A673 (cell line): Measurements from ENCODE around the gene MYO3A.

ENCODE experiments used
- EZH2 ChIP-seq: fragments of 200-600 bp; sonication (generic); IDR thresholded peaks from 2 replicates; pipeline ENCODE4 v1.6.1; 2017; ENCODE audit warnings: borderline replicate concordance, low read depth, mild to moderate bottlenecking, mixed read lengths, antibody characterized with exemption, low read length; ENCODE audit not compliant: poor library complexity, severe bottlenecking
- TF ChIP-seq, protein P1 (sequence below): fragments of 300-800, 200-600 bp; sonication (generic); conservative IDR thresholded peaks from 2 replicates; pipeline ENCODE4 v1.5.1; 2017; ENCODE audit warnings: low read depth, mild to moderate bottlenecking, antibody characterized with exemption, low read length, moderate library complexity, mixed read lengths

- TF ChIP-seq, protein P1, sequence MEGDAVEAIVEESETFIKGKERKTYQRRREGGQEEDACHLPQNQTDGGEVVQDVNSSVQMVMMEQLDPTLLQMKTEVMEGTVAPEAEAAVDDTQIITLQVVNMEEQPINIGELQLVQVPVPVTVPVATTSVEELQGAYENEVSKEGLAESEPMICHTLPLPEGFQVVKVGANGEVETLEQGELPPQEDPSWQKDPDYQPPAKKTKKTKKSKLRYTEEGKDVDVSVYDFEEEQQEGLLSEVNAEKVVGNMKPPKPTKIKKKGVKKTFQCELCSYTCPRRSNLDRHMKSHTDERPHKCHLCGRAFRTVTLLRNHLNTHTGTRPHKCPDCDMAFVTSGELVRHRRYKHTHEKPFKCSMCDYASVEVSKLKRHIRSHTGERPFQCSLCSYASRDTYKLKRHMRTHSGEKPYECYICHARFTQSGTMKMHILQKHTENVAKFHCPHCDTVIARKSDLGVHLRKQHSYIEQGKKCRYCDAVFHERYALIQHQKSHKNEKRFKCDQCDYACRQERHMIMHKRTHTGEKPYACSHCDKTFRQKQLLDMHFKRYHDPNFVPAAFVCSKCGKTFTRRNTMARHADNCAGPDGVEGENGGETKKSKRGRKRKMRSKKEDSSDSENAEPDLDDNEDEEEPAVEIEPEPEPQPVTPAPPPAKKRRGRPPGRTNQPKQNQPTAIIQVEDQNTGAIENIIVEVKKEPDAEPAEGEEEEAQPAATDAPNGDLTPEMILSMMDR, result no peak
- no peak for TF ChIP-seq EZH2
Observed at GRCh38 chr10:25972631-25973030, 38.6 kb downstream of the MYO3A start.
